ENCODE measurements around the gene PAX3.

Gene PAX3

DNA sequence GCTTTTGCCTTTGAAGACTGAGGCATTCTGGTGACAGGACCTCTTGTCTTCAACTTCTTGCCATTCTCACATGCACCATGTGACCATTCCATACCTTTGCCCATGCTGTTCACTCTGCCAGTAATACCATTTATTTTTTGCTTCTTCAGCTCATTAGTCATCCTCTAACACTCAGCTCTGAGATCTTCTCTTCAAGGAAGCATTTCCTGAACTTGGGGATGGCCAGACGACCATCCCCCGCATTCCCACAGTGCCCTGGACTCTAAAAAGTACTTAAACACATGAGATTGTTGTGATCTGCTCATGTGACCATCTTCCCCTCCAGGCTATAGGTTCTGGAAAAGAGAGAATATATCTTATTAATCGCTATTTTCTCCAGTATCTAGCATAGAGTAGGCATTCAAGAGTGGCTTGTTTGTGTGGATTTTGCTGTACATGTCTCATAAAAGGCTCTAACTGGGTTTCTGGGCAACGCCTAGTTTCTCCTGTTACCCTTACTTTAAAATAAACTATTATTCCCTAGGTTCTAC is 33.9 kb downstream of the PAX3 start:
- TF ChIP-seq POLR2AphosphoS5 (IDR thresholded peaks at IDR 0.05; ENCODE audit: low read depth), result no peak
- TF ChIP-seq, protein P1, sequence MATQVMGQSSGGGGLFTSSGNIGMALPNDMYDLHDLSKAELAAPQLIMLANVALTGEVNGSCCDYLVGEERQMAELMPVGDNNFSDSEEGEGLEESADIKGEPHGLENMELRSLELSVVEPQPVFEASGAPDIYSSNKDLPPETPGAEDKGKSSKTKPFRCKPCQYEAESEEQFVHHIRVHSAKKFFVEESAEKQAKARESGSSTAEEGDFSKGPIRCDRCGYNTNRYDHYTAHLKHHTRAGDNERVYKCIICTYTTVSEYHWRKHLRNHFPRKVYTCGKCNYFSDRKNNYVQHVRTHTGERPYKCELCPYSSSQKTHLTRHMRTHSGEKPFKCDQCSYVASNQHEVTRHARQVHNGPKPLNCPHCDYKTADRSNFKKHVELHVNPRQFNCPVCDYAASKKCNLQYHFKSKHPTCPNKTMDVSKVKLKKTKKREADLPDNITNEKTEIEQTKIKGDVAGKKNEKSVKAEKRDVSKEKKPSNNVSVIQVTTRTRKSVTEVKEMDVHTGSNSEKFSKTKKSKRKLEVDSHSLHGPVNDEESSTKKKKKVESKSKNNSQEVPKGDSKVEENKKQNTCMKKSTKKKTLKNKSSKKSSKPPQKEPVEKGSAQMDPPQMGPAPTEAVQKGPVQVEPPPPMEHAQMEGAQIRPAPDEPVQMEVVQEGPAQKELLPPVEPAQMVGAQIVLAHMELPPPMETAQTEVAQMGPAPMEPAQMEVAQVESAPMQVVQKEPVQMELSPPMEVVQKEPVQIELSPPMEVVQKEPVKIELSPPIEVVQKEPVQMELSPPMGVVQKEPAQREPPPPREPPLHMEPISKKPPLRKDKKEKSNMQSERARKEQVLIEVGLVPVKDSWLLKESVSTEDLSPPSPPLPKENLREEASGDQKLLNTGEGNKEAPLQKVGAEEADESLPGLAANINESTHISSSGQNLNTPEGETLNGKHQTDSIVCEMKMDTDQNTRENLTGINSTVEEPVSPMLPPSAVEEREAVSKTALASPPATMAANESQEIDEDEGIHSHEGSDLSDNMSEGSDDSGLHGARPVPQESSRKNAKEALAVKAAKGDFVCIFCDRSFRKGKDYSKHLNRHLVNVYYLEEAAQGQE (IDR thresholded peaks at IDR 0.05; ENCODE audit: insufficient replicate concordance, low read depth), result no peak
- TF ChIP-seq SPI1 (IDR thresholded peaks at IDR 0.05; ENCODE audit: borderline replicate concordance, low read depth), result no peak
- TF ChIP-seq, protein P2, sequence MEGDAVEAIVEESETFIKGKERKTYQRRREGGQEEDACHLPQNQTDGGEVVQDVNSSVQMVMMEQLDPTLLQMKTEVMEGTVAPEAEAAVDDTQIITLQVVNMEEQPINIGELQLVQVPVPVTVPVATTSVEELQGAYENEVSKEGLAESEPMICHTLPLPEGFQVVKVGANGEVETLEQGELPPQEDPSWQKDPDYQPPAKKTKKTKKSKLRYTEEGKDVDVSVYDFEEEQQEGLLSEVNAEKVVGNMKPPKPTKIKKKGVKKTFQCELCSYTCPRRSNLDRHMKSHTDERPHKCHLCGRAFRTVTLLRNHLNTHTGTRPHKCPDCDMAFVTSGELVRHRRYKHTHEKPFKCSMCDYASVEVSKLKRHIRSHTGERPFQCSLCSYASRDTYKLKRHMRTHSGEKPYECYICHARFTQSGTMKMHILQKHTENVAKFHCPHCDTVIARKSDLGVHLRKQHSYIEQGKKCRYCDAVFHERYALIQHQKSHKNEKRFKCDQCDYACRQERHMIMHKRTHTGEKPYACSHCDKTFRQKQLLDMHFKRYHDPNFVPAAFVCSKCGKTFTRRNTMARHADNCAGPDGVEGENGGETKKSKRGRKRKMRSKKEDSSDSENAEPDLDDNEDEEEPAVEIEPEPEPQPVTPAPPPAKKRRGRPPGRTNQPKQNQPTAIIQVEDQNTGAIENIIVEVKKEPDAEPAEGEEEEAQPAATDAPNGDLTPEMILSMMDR (IDR thresholded peaks at IDR 0.05; ENCODE audit: insufficient read depth, low read length), result no peak
- TF ChIP-seq GABPA (IDR thresholded peaks at IDR 0.05; ENCODE audit: low read depth), result no peak
- no peak for DNase-seq (ENCODE audit: low read depth in 1 of 2, low spot score in 1 of 2)
- Histone ChIP-seq H3K27ac (replicated peaks) (no peak overlapping the region), H3K4me3 (replicated peaks; ENCODE audit: insufficient read depth, low read length) (no peak overlapping the region), H3K27me3 (ENCODE audit: insufficient read depth, poor library complexity, severe bottlenecking) (peaks cover 8% of the 10 kb centered on the region)

- Histone ChIP-seq H3K27ac (replicated peaks) (no peak overlapping the region), H3K27me3 (ENCODE audit: insufficient read depth, poor library complexity, severe bottlenecking) (peaks cover 2% of the 10 kb centered on the region), H3K4me3 (replicated peaks; ENCODE audit: insufficient read depth, low read length) (no peak overlapping the region)
- TF ChIP-seq SPI1 (IDR thresholded peaks at IDR 0.05; ENCODE audit: borderline replicate concordance, low read depth) (no peak), POLR2AphosphoS5 (IDR thresholded peaks at IDR 0.05; ENCODE audit: low read depth) (no peak), GABPA (IDR thresholded peaks at IDR 0.05; ENCODE audit: low read depth) (no peak)
- TF ChIP-seq, protein P1 (IDR thresholded peaks at IDR 0.05; ENCODE audit: insufficient replicate concordance, low read depth), result no peak
- TF ChIP-seq, protein P2 (IDR thresholded peaks at IDR 0.05; ENCODE audit: insufficient read depth, low read length), result no peak
- no peak for DNase-seq (ENCODE audit: low read depth in 1 of 2, low spot score in 1 of 2)
Observed at GRCh38 chr2:222261504-222261903, 37.3 kb downstream of the PAX3 start.

DNA sequence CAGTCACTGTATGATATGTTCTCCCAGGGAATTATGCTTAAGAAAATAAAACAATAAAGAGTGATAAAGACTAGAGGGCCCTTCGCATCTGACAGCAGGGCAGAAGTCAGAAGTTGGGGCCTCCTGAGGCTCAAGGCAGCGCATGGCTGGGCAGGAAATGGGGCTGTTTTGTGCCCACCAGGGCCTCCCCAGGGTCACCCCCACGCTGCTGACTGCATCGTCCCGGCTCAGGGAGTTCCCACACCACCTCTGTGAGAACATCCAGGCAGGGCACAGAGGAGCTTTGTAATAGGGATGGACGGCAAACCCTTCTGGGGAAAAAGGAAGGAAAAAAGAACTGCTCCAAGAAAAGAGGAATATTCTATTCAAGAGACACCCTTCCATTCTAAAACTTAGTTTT is 41.2 kb downstream of the PAX3 start:
- TF ChIP-seq, protein P1 (IDR thresholded peaks at IDR 0.05; ENCODE audit: insufficient replicate concordance, low read depth), result no peak
- TF ChIP-seq GABPA (IDR thresholded peaks at IDR 0.05; ENCODE audit: low read depth) (no peak), SPI1 (IDR thresholded peaks at IDR 0.05; ENCODE audit: borderline replicate concordance, low read depth) (no peak), POLR2AphosphoS5 (IDR thresholded peaks at IDR 0.05; ENCODE audit: low read depth) (no peak)
- TF ChIP-seq, protein P2 (IDR thresholded peaks at IDR 0.05; ENCODE audit: insufficient read depth, low read length), result no peak
- Histone ChIP-seq H3K27me3 (ENCODE audit: insufficient read depth, poor library complexity, severe bottlenecking) (peaks cover 2% of the 10 kb centered on the region), H3K4me3 (replicated peaks; ENCODE audit: insufficient read depth, low read length) (no peak overlapping the region), H3K27ac (replicated peaks) (no peak overlapping the region)
- no peak for DNase-seq (ENCODE audit: low read depth in 1 of 2, low spot score in 1 of 2)
